HG03064 (cell line): ENCODE measurements around the gene FSIP2.
"Not testable (repeated sequence)": the region's sequence is repeated elsewhere in the genome, so short reads cannot be mapped to it uniquely, and the experiment has no call there.

Experiments used
- ATAC-seq: cut with Tn5 transposase; IDR thresholded peaks from one replicate; pipeline ENCODE4 v1.9.1; 2021; ENCODE audit warnings: low read depth; ENCODE audit not compliant: unreplicated experiment

The FSIP2 gene

DNA sequence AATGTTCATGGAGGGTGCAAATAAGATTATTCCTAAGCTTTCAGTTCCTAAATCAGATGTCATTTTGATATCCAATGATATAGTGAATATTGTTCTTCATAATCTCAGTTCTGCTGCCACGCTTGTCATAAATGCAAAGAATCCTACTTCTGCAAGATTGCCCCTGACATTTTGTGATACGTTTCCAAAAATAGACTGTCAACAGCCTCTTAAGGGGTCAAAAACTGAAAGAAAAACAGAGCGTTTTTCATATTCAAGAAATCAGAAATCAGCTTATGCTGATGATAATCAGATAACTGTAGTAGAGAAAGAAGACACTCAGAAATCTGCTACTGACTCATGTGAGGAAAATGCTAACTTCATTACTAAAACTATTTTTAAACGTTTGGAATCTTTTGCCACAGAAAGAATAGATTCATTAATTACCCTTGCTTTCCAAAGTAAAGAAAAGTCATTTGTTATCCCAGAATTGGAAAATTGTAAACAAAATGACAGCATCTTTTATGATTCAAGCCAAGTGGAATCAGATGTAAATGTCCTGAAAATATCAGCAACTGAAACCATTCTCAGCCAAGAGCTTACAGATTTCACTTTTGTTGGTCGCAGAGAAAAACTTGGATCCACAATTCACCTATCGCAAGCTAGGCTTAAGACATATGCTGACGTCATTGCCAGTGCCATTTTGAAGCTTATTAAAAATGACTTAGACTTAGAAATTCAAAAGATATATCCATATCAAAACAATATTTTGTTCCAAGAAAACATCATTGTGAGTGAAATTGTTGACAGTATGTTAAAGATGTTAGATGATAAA, 55.1 kb downstream of the FSIP2 start:
- ATAC-seq: no peak

DNA sequence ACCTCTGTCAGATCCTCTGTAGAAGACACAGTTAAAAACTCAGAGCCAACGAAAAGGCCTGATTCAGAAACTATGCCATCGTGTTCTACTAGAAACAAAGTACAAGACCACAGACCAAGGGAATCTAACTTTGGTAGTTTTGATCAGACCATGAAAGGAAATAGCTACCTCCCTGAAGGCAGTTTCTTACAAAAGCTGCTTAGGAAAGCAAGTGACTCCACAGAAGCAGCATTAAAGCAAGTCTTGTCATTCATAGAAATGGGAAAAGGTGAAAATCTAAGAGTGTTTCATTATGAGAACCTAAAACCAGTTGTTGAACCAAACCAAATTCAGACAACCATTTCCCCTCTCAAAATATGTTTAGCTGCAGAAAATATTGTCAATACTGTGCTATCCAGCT, 58.2 kb downstream of the FSIP2 start:
- no peak for ATAC-seq

GRCh38 chr2:185802926-185803325, 64.3 kb downstream of the FSIP2 start:
- ATAC-seq: no peak

GRCh38 chr2:185806783-185807182, 68.2 kb downstream of the FSIP2 start:
- no peak for ATAC-seq

GRCh38 chr2:185807351-185807750, 68.7 kb downstream of the FSIP2 start:
- no peak for ATAC-seq

DNA sequence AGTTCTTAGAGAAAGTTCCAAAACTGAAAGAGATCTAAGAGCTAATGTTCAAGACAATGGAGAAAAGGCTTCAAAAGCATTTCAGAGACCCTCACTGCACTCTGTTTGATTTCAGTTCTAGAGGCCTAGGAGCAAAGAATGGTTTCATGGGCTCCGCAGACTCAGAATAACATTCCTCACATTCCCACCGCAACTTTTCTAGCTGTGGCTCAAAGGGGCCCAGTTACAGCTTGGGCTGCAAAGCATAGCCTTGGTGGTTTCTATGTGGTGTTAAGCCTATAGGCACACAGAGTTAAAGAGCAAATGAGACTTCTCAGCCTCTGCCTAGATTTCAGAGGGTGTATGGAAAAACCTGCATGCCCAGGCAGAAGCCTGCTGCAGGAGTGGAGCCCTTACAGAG, 73.0 kb downstream of the FSIP2 start:
- no peak for ATAC-seq

DNA sequence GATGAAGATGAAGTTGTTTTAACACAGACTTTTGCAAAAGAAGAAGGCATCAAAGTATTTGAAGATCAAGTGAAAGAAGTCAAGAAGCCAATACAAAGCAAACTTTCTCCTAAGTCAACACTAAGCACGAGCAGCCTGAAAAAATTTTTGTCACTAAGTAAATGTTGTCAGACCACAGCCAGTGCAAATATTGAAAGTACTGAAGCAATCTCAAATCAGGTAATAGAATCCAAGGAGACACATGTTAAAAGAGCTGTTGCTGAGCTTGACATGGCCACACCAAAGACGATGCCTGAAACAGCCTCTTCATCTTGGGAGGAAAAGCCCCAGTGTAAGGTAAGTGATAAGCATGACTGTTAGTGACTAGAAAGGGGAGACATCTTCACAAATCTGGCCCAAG, 75.1 kb downstream of the FSIP2 start:
- ATAC-seq: no peak

- no peak for ATAC-seq
These were observed 79.4 kb downstream of the FSIP2 start for GRCh38 chr2:185817991-185818390.

DNA sequence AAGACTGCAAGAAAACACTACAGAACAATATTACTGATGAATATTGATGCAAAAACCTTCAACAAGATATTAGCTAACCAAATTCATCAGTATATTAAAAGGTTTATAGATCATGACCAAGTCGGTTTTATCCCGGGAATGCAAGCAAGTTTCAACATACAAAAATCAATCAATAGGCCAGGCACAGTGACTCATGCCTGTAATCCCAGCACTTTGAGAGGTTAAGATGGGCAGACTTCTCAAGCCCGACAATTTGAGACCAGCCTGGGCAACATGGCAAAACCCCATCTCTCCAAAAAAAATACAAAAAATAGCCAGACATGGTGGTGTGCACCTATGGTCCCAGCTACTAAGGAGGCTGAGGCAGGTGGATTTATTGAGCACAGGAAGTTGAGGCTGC, 82.9 kb downstream of the FSIP2 start:
- ATAC-seq: no peak

DNA sequence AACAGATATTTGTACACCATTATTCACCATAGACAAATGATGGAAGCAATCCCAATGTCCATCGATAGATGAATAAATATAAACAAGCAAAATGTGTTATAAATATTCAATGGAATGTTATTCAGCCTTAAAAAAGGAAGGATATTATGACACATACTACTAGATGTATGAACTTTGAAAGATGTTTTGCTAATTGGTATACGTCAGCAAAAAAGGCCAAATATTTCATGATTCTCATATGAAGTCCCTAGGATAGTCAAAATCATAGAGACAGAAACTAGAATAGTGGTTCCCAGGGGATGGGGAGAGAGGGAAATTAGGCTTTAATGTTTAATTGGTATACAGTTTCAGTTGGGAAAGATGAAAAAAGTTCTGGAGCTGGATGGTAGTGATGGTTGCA, 85.2 kb downstream of the FSIP2 start:
- no peak for ATAC-seq

GRCh38 chr2:185825557-185825956, 87.0 kb downstream of the FSIP2 start:
- no peak for ATAC-seq

DNA sequence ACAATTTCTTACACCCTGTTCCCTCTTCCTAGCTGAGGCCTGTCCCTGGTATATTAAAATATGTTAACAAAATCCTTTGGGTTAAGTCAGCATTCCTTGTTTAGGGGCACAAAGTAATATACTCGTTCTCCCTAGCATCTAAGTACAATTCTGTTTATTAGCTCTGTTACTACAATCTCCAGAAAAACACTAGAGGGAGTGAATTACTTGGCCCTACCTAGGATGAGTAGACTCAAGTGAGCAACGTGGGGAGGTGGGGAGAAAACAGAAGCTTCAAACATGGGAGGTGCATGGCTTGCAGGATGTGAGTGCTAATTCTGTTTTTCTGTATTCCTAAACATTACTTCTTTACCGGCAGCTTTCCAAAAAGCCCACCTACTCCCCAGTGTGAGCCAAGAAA, 89.7 kb downstream of the FSIP2 start:
- ATAC-seq: no peak

DNA sequence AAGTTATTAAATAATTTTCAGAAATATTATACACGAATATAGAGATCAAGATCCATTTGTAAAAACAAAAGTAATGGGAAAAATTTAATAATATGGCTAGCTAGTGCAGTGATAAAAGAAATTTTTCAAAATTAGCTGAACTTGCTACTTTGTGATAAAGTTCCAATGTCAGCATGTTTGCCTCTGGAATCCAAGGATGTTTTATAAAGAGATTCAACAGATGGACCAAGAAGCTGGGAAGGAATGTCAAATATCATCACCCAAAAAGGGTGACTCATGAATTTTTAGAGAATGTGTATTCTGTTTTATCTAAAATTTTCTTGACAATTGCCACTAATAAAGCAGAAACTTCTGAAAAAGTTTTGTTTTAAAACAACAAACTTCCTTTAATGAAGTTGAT, 95.3 kb downstream of the FSIP2 start:
- no peak for ATAC-seq

DNA sequence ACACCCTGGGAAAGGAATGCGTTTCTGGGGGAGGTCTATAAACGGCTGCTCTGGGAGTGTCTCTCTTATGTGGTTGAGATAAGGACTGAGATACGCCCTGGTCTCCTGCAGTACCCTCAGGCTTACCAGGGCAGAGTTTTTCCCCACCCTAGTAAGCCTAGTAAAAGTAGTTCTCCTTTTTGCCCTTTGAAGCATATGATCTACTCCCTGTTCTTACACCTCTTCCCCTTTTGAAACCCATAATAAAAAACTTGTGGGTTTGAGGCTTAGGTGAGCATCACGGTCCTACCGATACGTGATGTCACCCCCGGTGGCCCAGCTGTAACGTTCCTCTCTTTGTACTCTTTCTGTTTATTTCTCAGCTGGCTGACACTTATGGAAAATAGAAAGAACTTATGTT, 97.4 kb downstream of the FSIP2 start:
- no peak for ATAC-seq

GRCh38 chr2:185854885-185855284, 116.3 kb downstream of the FSIP2 start:
- ATAC-seq: no peak

DNA sequence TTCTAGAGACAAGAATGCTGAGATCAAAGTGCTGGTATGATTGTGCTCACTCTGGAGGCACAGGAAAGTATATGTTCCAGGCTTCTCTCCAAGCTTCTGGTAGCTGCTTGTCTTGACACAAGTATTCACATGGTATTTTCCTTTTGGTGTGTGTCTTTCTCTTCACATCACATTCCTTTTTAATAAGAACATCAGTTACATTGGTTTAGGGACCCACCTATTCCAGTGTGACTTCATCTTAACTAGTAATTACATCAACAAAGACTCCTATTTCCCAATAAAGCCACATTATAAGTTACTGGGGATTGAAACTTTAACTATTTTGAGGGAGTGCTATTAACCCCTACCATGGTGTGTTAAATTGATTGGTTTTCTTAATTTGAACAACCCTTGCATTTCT, 119.1 kb downstream of the FSIP2 start:
- no peak for ATAC-seq

- ATAC-seq: no peak
These were observed 120.9 kb downstream of the FSIP2 start for GRCh38 chr2:185859506-185859905.

DNA sequence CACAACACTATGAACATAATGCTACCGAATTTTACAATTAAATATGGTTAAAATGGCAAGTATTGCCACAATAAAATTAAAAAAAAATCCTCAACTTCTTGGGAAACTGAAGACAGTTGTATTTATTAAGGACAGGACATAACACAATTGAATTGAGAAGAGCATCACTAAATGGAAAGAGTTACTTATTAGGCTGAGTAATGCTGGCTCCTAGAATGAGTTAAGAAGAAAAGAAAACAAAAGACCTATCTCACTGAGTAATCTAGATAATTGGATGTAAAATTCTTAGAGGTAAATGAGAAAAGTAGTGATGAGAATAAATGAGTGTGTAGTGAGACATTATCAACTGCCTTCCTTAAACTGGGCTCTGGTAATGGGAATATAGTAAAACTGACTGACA, 121.7 kb downstream of the FSIP2 start:
- ATAC-seq: no peak

- no peak for ATAC-seq
These were observed 124.2 kb downstream of the FSIP2 start for GRCh38 chr2:185862657-185863398.

GRCh38 chr2:185864468-185865260, 126.1 kb downstream of the FSIP2 start:
- ATAC-seq: not testable (repeated sequence)
